ENCODE measurements around the gene NPC1L1.

NPC1L1 gene

GRCh38 chr7:44498230-44498954 lies 42.7 kb downstream of the NPC1L1 start:
- no peak for TF ChIP-seq JUND (IDR thresholded peaks at IDR 0.05; ENCODE audit: low read depth)
- in situ Hi-C loops (cut with HindIII; ENCODE audit: low pct_unique_long_range_greater_than_20kb, low sequenced_read_pairs), result no loop called here
- DNase-seq (ENCODE audit: low read depth in 1 of 2, low spot score in 1 of 2), result no peak

DNA sequence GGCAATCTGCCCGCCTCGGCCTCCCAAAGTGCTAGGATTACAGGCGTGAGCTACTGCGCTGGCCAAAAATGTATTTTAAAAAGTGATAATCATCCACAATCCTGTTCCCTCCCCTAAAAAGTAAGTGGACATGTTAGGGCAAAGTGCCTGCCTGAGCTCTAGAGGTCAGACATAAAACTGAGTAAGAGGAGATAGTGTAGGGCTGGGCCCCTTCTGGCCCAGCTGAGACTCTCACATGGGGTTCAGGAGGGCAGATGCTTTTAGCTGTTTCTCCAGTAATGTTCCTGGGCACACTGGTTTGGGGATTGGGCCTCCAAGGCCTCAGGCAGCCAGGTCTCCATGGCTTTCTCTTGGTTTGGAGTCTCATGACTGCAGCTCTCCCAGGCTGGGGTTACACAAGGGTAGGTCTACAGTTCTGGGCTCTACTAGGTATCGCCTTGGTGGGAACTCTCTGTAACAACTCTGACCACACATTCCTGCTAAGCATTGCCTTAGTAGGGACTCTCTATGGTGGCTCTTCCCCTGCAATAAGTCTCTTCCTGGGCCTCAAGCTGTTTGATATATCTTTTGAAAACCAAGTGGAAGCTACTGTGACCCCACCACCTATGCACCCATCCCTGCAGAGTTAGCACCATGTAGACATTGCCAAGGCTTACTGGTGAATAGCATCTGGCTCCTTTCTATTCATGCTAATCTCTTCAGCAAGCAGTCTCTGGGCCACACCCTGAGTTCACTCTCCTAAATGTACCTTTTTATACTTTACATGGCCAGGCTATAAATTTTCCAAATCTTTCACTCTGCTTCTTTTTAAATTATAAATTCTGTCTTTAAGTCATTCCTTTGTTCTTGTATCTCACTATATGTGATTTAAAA lies 43.7 kb downstream of the NPC1L1 start:
- TF ChIP-seq JUND (IDR thresholded peaks at IDR 0.05; ENCODE audit: low read depth), result no peak
- in situ Hi-C loops (cut with HindIII; ENCODE audit: low pct_unique_long_range_greater_than_20kb, low sequenced_read_pairs), result no loop called here

DNA sequence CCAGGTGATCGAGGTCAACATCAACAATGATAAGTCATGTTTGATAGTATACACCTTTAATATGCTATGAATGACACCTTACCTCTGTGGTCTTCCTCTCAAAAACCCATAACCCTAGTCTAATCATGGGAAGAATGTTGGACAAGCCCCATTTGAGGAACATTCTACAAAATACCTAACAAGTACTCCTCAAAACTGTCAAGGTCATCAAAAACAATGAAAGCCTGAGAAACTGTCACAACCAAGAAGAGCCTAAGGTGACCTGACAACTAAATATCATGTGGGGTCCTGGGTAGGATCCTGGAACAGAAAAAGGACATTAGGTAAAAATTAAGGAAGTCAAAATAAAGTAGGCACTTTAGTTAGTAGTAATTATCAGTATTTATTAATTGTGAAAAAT lies 44.7 kb downstream of the NPC1L1 start:
- no peak for DNase-seq (ENCODE audit: low read depth in 1 of 2, low spot score in 1 of 2)
- in situ Hi-C loops (cut with HindIII; ENCODE audit: low pct_unique_long_range_greater_than_20kb, low sequenced_read_pairs), result no loop called here
- no peak for TF ChIP-seq JUND (IDR thresholded peaks at IDR 0.05; ENCODE audit: low read depth)

More for the DNA sequence above, 43.7 kb downstream of the NPC1L1 start:
- no peak for DNase-seq (ENCODE audit: low read depth in 1 of 2, low spot score in 1 of 2)

DNA sequence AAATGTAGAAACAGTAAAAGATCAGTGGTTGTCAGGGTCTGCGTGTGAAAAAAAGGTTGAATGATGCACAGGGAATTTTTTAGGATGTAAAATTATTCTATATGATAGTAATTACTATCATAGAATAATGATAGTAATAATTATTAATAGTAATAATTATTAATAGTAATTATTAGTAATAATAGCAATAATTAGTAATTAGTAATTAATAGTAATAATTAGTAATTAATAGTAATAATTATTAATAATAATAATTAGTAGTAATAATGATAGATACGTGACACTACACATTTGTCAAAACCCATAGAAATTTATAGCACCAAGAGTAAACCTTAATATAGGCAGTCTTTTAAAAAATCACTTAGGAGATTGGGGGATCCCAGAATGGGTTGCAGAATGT lies 46.2 kb downstream of the NPC1L1 start:
- TF ChIP-seq JUND (IDR thresholded peaks at IDR 0.05; ENCODE audit: low read depth), result no peak
- in situ Hi-C loops (cut with HindIII; ENCODE audit: low pct_unique_long_range_greater_than_20kb, low sequenced_read_pairs), result no loop called here
- no peak for DNase-seq (ENCODE audit: low read depth in 1 of 2, low spot score in 1 of 2)

GRCh38 chr7:44491229-44491628 lies 49.9 kb downstream of the NPC1L1 start:
- no peak for TF ChIP-seq JUND (IDR thresholded peaks at IDR 0.05; ENCODE audit: low read depth)
- no peak for DNase-seq (ENCODE audit: low read depth in 1 of 2, low spot score in 1 of 2)
- in situ Hi-C loops (cut with HindIII; ENCODE audit: low pct_unique_long_range_greater_than_20kb, low sequenced_read_pairs), result no loop called here

DNA sequence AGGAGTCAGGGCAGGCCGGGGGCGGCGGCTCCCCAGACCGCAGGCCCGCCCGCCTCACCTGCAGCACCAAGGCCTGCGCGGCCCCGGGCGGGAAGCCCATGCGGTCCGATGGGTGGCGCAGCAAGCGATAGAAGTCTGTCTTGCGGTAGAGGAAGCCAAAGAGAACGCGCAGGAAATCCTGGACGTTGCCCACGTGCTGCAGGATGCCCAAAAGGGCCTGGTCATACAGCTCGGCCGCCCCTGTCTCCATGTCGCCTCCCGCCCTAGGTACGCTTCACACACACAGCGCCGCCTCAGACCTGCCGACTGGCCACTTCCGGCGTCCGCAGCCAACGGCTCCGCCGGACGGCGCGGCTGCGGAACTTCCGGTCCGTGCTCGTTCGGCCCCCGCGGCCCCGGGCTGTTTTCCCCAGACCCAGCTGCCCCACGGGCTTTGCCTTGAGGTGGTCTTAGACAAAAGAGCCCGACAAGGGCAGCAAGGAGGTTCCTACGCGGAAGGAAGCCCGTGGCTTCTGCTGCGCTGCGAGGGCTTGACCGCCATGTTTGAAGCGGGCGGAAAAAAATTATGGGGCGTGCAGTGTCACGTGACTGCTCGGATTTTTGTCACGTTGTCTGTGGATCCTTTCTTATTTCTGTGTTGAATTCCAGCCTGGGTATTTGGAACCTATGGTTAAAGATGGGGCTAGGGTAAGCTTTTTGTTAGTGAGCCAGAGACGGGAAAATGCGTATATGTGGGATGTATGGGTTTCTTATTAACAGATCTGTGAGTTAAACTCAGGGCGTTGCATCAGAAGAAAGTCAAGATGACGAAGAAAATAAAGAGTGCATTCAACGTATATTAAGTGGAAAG lies 50.6 kb downstream of the NPC1L1 start, which contains the start of gene NUDCD3:
TSS of gene NUDCD3 (minus strand) at position 308 of the 850 bp plus-strand sequence. CDS start at position 250, 58 bp downstream.
- TF ChIP-seq JUND (IDR thresholded peaks at IDR 0.05; ENCODE audit: low read depth), result peak; percentile 27; the same call in 1 of the 2 replicates
- peak; percentile 92 to 94 for DNase-seq (ENCODE audit: low read depth in 1 of 2, low spot score in 1 of 2)
- in situ Hi-C loops (cut with HindIII; ENCODE audit: low pct_unique_long_range_greater_than_20kb, low sequenced_read_pairs), result no loop called here

DNA sequence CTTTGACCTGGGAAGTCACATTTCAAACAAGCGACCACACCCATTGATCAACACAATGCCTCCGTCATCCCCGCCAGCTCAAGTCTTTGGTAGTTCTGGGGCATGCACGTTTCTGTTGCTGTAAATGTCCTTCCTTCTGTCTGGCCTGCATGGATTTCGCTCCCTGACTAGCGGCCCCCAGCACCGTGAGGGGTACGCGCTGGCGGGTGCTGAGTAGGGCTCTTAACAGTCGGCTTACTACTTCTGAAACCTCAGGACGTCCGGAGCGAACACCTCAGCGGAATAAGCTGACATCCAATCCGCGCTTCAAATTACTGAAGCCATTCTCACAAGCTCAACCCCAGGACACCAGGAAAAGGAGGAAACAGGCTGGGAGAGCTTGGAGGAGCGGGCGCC lies 51.2 kb downstream of the NPC1L1 start:
- in situ Hi-C loops (cut with HindIII; ENCODE audit: low pct_unique_long_range_greater_than_20kb, low sequenced_read_pairs), result no loop called here
- DNase-seq (ENCODE audit: low read depth in 1 of 2, low spot score in 1 of 2), result no peak

DNA sequence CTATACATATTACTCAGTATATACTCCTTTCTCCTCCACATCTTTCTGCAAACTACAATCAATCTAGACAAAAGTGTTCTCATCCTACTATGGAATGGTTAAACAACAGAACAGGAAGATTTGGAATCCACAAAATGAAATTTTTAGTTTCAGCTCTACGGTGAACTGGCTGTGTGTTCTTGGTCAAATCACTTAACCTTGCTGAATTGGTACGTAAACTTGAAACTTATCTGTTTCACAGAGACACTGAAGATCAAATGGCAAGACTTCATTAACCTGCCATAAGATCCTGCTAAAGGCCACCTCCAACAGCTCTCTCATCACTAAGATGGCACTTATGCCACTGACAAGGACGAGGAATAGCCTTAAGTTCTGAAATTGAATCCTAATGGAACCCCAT lies 52.2 kb downstream of the NPC1L1 start:
- in situ Hi-C loops (cut with HindIII; ENCODE audit: low pct_unique_long_range_greater_than_20kb, low sequenced_read_pairs), result no loop called here
- TF ChIP-seq JUND (IDR thresholded peaks at IDR 0.05; ENCODE audit: low read depth), result no peak
- no peak for DNase-seq (ENCODE audit: low read depth in 1 of 2, low spot score in 1 of 2)

More for the DNA sequence above, 51.2 kb downstream of the NPC1L1 start:
- TF ChIP-seq JUND (IDR thresholded peaks at IDR 0.05; ENCODE audit: low read depth), result no peak

DNA sequence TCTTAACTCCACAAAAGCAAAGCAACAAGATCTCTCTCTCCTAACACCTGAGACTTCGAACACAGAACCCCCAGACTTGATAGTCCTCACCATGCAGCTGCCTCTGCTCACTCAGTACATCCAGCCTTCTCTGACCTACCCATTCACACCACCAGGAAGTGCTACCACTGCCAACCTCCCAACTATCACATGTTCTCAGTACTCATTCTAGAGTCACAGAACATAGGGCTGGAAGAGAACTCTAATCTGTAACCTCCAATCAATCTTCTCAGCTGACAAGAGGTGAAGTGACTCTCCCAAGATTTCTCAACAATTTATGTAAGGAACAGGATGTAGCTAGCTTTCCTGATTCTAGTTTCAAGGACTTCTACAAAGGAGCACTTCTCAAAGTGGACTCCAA lies 54.4 kb downstream of the NPC1L1 start:
- DNase-seq (ENCODE audit: low read depth in 1 of 2, low spot score in 1 of 2), result peak in 1 of 2 experiments; percentile 21
- no peak for TF ChIP-seq JUND (IDR thresholded peaks at IDR 0.05; ENCODE audit: low read depth)
- in situ Hi-C loops (cut with HindIII; ENCODE audit: low pct_unique_long_range_greater_than_20kb, low sequenced_read_pairs), result no loop called here

DNA sequence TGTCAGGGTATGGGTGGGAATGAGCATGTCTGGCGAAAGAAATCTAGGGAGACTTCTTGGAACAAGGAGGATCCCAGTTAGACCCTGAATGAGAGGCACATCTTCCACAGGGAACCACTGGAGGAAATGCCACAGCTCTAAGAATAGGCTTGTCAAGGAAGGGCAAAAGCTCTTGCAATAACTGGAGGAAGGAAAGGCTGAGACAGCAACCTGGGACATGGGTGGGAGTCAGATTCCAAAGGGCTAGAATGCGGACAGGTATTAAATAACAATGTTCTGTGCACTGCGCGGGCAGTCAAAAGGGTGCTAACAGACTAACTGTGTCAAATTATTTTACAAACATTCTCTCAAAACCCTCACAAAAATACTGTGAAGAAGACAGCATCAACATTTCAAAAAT lies 55.1 kb downstream of the NPC1L1 start:
- no peak for DNase-seq (ENCODE audit: low read depth in 1 of 2, low spot score in 1 of 2)
- TF ChIP-seq JUND (IDR thresholded peaks at IDR 0.05; ENCODE audit: low read depth), result no peak
- in situ Hi-C loops (cut with HindIII; ENCODE audit: low pct_unique_long_range_greater_than_20kb, low sequenced_read_pairs), result no loop called here

DNA sequence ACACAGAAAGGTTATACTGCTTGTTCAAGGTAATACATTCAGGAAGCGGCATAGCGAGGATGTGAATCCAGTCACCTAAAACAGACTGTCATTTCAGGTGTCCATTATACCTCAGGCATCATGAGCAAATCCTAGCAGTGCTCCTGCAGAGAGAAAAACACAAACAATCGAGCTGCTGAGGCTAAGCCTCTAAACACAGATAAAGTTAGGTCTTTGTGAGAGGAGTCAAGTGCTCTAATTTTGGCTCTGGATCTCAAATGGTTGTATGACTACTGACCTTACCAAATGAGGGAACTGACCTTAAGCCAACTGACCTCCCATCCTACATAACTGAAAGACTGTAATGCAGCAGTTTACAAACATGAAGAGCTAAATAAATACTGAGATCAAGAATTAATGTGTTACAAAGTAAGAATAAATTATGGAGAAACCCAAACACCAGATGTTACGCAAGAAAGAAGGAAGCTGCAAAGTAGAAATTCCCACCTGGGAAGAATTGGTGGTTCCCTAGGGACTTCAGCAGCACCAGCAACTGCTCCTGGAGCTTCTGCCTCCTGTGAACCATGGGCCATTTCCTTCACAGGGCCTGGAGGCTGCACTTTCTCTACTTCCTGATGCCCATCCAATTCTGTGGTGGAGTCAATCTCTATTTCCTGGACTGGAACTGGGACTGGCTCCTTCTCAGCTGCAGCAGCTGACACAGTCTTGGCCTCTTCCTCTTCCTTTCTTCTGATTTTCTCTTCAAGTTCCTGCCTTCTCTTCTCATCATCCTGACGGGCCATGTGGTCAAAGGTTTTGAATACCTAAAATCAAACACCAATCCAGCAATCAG lies 56.4 kb downstream of the NPC1L1 start:
- in situ Hi-C loops (cut with HindIII; ENCODE audit: low pct_unique_long_range_greater_than_20kb, low sequenced_read_pairs), result no loop called here
- TF ChIP-seq JUND (IDR thresholded peaks at IDR 0.05; ENCODE audit: low read depth), result no peak
- DNase-seq (ENCODE audit: low read depth in 1 of 2, low spot score in 1 of 2), result no peak

All from T47D (cell line).